ENCODE results near the gene FBN2.
"Not testable (repeated sequence)": the region's sequence is repeated elsewhere in the genome, so short reads cannot be mapped to it uniquely, and the experiment has no call there.

The FBN2 gene

DNA sequence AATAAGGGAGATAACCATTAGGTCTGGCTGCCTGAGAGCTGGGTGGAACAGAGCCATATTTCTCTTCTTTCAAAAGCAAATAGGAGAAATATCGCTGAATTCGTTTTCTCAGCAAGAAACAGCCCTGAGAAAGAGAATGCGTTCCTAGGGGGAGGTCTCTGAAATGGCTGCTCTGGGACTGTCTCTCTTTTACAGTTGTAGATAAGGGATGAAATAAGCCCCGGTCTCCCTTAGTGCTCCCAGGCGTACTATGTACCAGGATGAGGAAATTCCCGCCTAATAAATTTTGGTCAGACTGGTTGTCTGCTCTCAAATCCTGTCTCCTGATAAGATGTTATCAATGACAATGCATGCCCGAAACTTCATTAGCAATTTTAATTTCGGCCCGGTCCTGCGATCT lies 90.8 kb downstream of the FBN2 start:
- H3K14ac ChIP-seq (ENCODE audit: low read length); H3K4ac ChIP-seq (ENCODE audit: low read depth, low read length); H3K9me3 ChIP-seq (ENCODE audit: insufficient read depth, low read depth, low read length); H2AK5ac ChIP-seq (ENCODE audit: low read length); H4K8ac ChIP-seq (ENCODE audit: low read depth, low read length); H4K91ac ChIP-seq (ENCODE audit: low read depth, low read length); H3K23ac ChIP-seq (ENCODE audit: low read length); DNase-seq; H3K4me3 ChIP-seq (ENCODE audit: low read depth, low read length); H2BK120ac ChIP-seq (ENCODE audit: insufficient read depth, low read length, poor library complexity); H2BK5ac ChIP-seq (ENCODE audit: low read depth, low read length, poor library complexity); H3K4me2 ChIP-seq (ENCODE audit: low read length); H3K18ac ChIP-seq (ENCODE audit: low read length); H4K12ac ChIP-seq (ENCODE audit: low read depth, low read length); H3K79me1 ChIP-seq (ENCODE audit: low read length); H3K4me1 ChIP-seq (ENCODE audit: control insufficient read depth in 1 of 2, insufficient read depth in 2 of 2, low read length in 2 of 2); H3K79me2 ChIP-seq (ENCODE audit: control insufficient read depth, insufficient read depth, low read length, poor library complexity); H3K27me3 ChIP-seq (ENCODE audit: insufficient read depth, low read length); H3K36me3 ChIP-seq (ENCODE audit: control insufficient read depth in 1 of 2, insufficient read depth in 2 of 2, low read length in 2 of 2); H2BK12ac ChIP-seq (ENCODE audit: low read length); H2AFZ ChIP-seq (ENCODE audit: insufficient read depth, low read length, poor library complexity); H3K9ac ChIP-seq (ENCODE audit: low read length); H3K27ac ChIP-seq (ENCODE audit: low read depth, low read length): not testable (repeated sequence)
- WGBS (ENCODE audit: extremely low coverage, insufficient coverage, insufficient read length) = no CpG with 5 or more reads among the region's 10 CpGs

DNA sequence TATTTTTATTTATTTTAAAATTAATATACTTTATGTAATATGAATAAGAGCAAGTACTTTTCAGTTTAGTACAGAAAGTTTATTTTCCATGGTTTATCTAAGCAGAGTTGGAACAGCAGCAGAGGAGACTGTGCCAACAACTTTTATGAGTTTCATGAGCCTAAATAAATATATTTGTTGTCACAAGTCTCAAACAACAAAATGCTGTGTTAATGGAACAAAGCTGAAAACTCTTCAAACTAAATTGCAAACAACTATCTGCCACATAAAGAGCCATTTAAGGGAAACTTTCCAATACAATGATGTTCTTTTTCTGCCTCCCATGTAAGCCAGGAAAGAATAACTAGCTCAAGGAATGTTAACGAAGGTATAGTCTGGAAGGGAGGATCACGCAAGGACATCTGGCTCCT lies 96.1 kb downstream of the FBN2 start:
- H3K27me3 ChIP-seq (ENCODE audit: insufficient read depth, low read length) = no peaks in the 10 kb centered on the region
- no peaks in the 10 kb centered on the region for H3K36me3 ChIP-seq (ENCODE audit: control insufficient read depth in 1 of 2, insufficient read depth in 2 of 2, low read length in 2 of 2)
- H3K79me2 ChIP-seq (ENCODE audit: control insufficient read depth, insufficient read depth, low read length, poor library complexity) = no peaks in the 10 kb centered on the region
- no peak overlapping the region for H3K18ac ChIP-seq (ENCODE audit: low read length)
- no peak overlapping the region for H3K4ac ChIP-seq (ENCODE audit: low read depth, low read length)
- H3K4me1 ChIP-seq (ENCODE audit: control insufficient read depth in 1 of 2, insufficient read depth in 2 of 2, low read length in 2 of 2) = peaks cover 0 to 2% of the 10 kb centered on the region in 2 experiments
- no peak overlapping the region for H2BK12ac ChIP-seq (ENCODE audit: low read length)
- H2BK120ac ChIP-seq (ENCODE audit: insufficient read depth, low read length, poor library complexity) = no peak overlapping the region
- no peak overlapping the region for H3K14ac ChIP-seq (ENCODE audit: low read length)
- no peaks in the 10 kb centered on the region for H3K9me3 ChIP-seq (ENCODE audit: insufficient read depth, low read depth, low read length)
- no peak overlapping the region for H3K4me3 ChIP-seq (ENCODE audit: low read depth, low read length)
- H3K79me1 ChIP-seq (ENCODE audit: low read length) = no peaks in the 10 kb centered on the region
- WGBS (ENCODE audit: extremely low coverage, insufficient coverage, insufficient read length) = no CpG with 5 or more reads among the region's 2 CpGs
- no peak overlapping the region for H2AFZ ChIP-seq (ENCODE audit: insufficient read depth, low read length, poor library complexity)
- no peak overlapping the region for H3K23ac ChIP-seq (ENCODE audit: low read length)
- DNase-seq = no peak
- no peak overlapping the region for H4K91ac ChIP-seq (ENCODE audit: low read depth, low read length)
- H3K4me2 ChIP-seq (ENCODE audit: low read length) = no peak overlapping the region
- no peak overlapping the region for H2BK5ac ChIP-seq (ENCODE audit: low read depth, low read length, poor library complexity)
- H3K9ac ChIP-seq (ENCODE audit: low read length) = no peak overlapping the region
- H4K12ac ChIP-seq (ENCODE audit: low read depth, low read length) = no peak overlapping the region
- no peak overlapping the region for H2AK5ac ChIP-seq (ENCODE audit: low read length)
- H3K27ac ChIP-seq (ENCODE audit: low read depth, low read length) = no peak overlapping the region
- no peak overlapping the region for H4K8ac ChIP-seq (ENCODE audit: low read depth, low read length)

DNA sequence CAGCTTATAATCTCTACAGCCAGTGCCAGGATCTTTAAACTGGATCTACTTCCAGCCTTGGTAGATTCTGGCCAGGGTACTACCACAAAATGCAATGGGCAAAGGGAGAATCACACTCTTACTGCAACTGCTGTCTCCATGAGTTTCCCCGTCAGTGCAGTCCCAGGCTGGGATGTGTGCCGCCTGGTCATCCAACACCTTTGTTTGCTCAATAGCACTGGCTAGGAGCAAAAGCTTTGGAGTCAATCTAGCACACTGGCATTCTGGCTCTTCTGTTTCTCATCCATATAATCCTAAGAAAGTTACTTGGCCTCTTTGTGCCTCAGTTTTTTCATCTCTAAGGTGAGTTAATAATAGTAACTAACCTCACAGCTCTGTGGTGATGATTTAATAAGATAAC lies 96.9 kb downstream of the FBN2 start:
- H3K23ac ChIP-seq (ENCODE audit: low read length) = no peak overlapping the region
- H3K9me3 ChIP-seq (ENCODE audit: insufficient read depth, low read depth, low read length) = no peaks in the 10 kb centered on the region
- H3K36me3 ChIP-seq (ENCODE audit: control insufficient read depth in 1 of 2, insufficient read depth in 2 of 2, low read length in 2 of 2) = no peaks in the 10 kb centered on the region
- no peak overlapping the region for H2BK5ac ChIP-seq (ENCODE audit: low read depth, low read length, poor library complexity)
- H3K4me2 ChIP-seq (ENCODE audit: low read length) = no peak overlapping the region
- no peak overlapping the region for H3K18ac ChIP-seq (ENCODE audit: low read length)
- H4K91ac ChIP-seq (ENCODE audit: low read depth, low read length) = no peak overlapping the region
- no peak overlapping the region for H4K8ac ChIP-seq (ENCODE audit: low read depth, low read length)
- H3K79me2 ChIP-seq (ENCODE audit: control insufficient read depth, insufficient read depth, low read length, poor library complexity) = no peaks in the 10 kb centered on the region
- H2BK12ac ChIP-seq (ENCODE audit: low read length) = no peak overlapping the region
- WGBS (ENCODE audit: extremely low coverage, insufficient coverage, insufficient read length) = no CpG with 5 or more reads among the region's 2 CpGs
- no peaks in the 10 kb centered on the region for H3K79me1 ChIP-seq (ENCODE audit: low read length)
- no peak overlapping the region for H3K9ac ChIP-seq (ENCODE audit: low read length)
- H3K27ac ChIP-seq (ENCODE audit: low read depth, low read length) = no peak overlapping the region
- no peak overlapping the region for H3K4me3 ChIP-seq (ENCODE audit: low read depth, low read length)
- H2AK5ac ChIP-seq (ENCODE audit: low read length) = no peak overlapping the region
- H2AFZ ChIP-seq (ENCODE audit: insufficient read depth, low read length, poor library complexity) = no peak overlapping the region
- H3K27me3 ChIP-seq (ENCODE audit: insufficient read depth, low read length) = no peaks in the 10 kb centered on the region
- peaks cover 2 to 3% of the 10 kb centered on the region in 2 experiments for H3K4me1 ChIP-seq (ENCODE audit: control insufficient read depth in 1 of 2, insufficient read depth in 2 of 2, low read length in 2 of 2)
- no peak overlapping the region for H2BK120ac ChIP-seq (ENCODE audit: insufficient read depth, low read length, poor library complexity)
- no peak overlapping the region for H4K12ac ChIP-seq (ENCODE audit: low read depth, low read length)
- H3K4ac ChIP-seq (ENCODE audit: low read depth, low read length) = no peak overlapping the region
- no peak for DNase-seq
- no peak overlapping the region for H3K14ac ChIP-seq (ENCODE audit: low read length)

DNA sequence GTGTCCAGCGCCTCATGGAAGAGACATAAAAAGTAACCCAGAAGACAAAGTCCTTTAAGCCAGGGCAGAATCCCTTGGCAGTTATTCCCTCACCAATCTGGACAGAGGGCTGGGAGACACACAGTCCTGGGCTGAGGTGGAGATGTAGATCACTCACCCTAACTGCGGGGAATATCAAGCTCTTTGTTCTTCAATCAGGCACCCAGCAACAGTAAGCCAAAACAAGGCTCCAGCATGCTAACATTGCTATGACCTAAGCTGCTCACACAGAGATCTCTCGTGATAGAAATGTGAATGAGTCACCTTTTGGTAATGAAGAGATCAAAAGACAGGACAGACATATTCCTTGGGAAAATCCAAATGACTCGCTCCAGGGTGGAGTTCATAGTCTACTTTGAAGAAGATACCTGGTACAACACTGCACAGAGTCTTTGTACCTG lies 101.3 kb downstream of the FBN2 start:
- H3K4me3 ChIP-seq (ENCODE audit: low read depth, low read length) = no peak overlapping the region
- H3K9ac ChIP-seq (ENCODE audit: low read length) = no peak overlapping the region
- DNase-seq = peak; percentile 73 to 93
- H3K4ac ChIP-seq (ENCODE audit: low read depth, low read length) = no peak overlapping the region
- no peak overlapping the region for H3K23ac ChIP-seq (ENCODE audit: low read length)
- no peak overlapping the region for H4K8ac ChIP-seq (ENCODE audit: low read depth, low read length)
- H2BK5ac ChIP-seq (ENCODE audit: low read depth, low read length, poor library complexity) = no peak overlapping the region
- no peaks in the 10 kb centered on the region for H3K79me1 ChIP-seq (ENCODE audit: low read length)
- no peaks in the 10 kb centered on the region for H3K36me3 ChIP-seq (ENCODE audit: control insufficient read depth in 1 of 2, insufficient read depth in 2 of 2, low read length in 2 of 2)
- H3K4me2 ChIP-seq (ENCODE audit: low read length) = no peak overlapping the region
- peaks cover 2 to 3% of the 10 kb centered on the region in 2 experiments for H3K4me1 ChIP-seq (ENCODE audit: control insufficient read depth in 1 of 2, insufficient read depth in 2 of 2, low read length in 2 of 2)
- no peak overlapping the region for H4K12ac ChIP-seq (ENCODE audit: low read depth, low read length)
- H2AK5ac ChIP-seq (ENCODE audit: low read length) = no peak overlapping the region
- no peak overlapping the region for H3K27ac ChIP-seq (ENCODE audit: low read depth, low read length)
- H4K91ac ChIP-seq (ENCODE audit: low read depth, low read length) = no peak overlapping the region
- H3K14ac ChIP-seq (ENCODE audit: low read length) = no peak overlapping the region
- no peak overlapping the region for H2BK120ac ChIP-seq (ENCODE audit: insufficient read depth, low read length, poor library complexity)
- H3K27me3 ChIP-seq (ENCODE audit: insufficient read depth, low read length) = no peaks in the 10 kb centered on the region
- H3K9me3 ChIP-seq (ENCODE audit: insufficient read depth, low read depth, low read length) = no peaks in the 10 kb centered on the region
- H2AFZ ChIP-seq (ENCODE audit: insufficient read depth, low read length, poor library complexity) = no peak overlapping the region
- H3K79me2 ChIP-seq (ENCODE audit: control insufficient read depth, insufficient read depth, low read length, poor library complexity) = no peaks in the 10 kb centered on the region
- H2BK12ac ChIP-seq (ENCODE audit: low read length) = no peak overlapping the region
- no CpG with 5 or more reads among the region's 4 CpGs for WGBS (ENCODE audit: extremely low coverage, insufficient coverage, insufficient read length)
- no peak overlapping the region for H3K18ac ChIP-seq (ENCODE audit: low read length)

Measured in trophoblast cell (in vitro differentiated cells and primary cell).